Measurements from ENCODE around the gene DNAJC6. TPM values are rescaled to one million over a fixed set of nuclear protein-coding genes. Genes with fewer than 3 reads are reported as not detected.

Gene DNAJC6
- total RNA-seq, 1 experiment from 2014 or later = 6.2 TPM

- Mint-ChIP-seq H3K27me3 (ENCODE audit: insufficient read depth, unreplicated experiment) (no peaks in the 10 kb centered on the region), H3K36me3 (ENCODE audit: insufficient read depth, unreplicated experiment) (peaks cover 4% of the 10 kb centered on the region), H3K27ac (ENCODE audit: unreplicated experiment) (no peak overlapping the region), H3K4me1 (ENCODE audit: low read depth, unreplicated experiment) (no peaks in the 10 kb centered on the region), H3K4me3 (ENCODE audit: unreplicated experiment) (no peak overlapping the region), H3K9me3 (ENCODE audit: unreplicated experiment) (no peaks in the 10 kb centered on the region)
- TF ChIP-seq CTCF (IDR thresholded peaks at IDR 0.05; ENCODE audit: insufficient read depth in 1 of 2, low read depth in 1 of 2, low read length in 1 of 2, severe bottlenecking in 1 of 2, unreplicated experiment in 1 of 2) = no peak
- Histone ChIP-seq H3K4me3 (ENCODE audit: low read depth, low read length) (no peak overlapping the region), H3K36me3 (ENCODE audit: control insufficient read depth, insufficient read depth, low read length) (no peaks in the 10 kb centered on the region), H3K9me3 (no peaks in the 10 kb centered on the region), H3K27me3 (replicated peaks; ENCODE audit: control insufficient read depth, insufficient read depth, low read length) (no peaks in the 10 kb centered on the region), H3K4me1 (no peaks in the 10 kb centered on the region)
- DNase-seq = no peak
- ChIA-PET POLR2A (interaction anchor here (1.1 kb wide), 1 partner anchor 13 kb away, joined by 3 read pairs; no protein-coding TSS in a partner anchor), CTCF (no interaction called here)
- BruUV-seq (replicated peaks) = no TSS peak
- intact Hi-C loops (cut with micrococcal nuclease; ENCODE audit: unreplicated experiment) = loop anchor here (5.0 kb wide), 1 partner anchor 40 kb away; the partner anchor contains the start of gene DNAJC6
Measured at GRCh38 chr1:65267683-65268082, 41.7 kb upstream of the DNAJC6 start.

DNA sequence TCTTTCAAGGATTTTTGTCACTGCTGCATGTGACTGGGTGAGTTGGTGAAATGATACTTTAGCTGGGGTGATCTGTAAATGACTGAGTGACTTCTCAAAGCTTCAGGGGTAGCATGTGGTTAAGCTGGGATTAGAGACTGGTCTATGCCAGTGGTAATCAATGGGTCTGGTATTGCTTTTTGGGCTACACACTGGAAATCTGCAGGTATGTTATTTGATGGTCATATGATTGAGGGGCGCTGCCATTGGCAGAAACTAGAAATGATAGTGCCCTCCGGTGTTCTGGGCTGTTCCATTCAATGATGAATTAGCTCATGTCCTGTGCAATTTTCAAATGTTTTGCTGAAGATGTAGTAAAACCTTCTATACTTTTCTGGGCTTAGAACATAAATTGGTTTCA, 39.7 kb upstream of the DNAJC6 start:
- no peaks in the 10 kb centered on the region for H3K27me3 ChIP-seq (replicated peaks; ENCODE audit: control insufficient read depth, insufficient read depth, low read length)
- no peaks in the 10 kb centered on the region for H3K9me3 ChIP-seq
- CTCF ChIA-PET = no interaction called here
- H3K4me1 Mint-ChIP-seq (ENCODE audit: low read depth, unreplicated experiment) = no peaks in the 10 kb centered on the region
- H3K27ac Mint-ChIP-seq (ENCODE audit: unreplicated experiment) = no peak overlapping the region
- POLR2A ChIA-PET = interaction anchor here (0.5 kb wide), 1 partner anchor 43 kb away, joined by 3 read pairs; no protein-coding TSS in a partner anchor
- H3K4me3 Mint-ChIP-seq (ENCODE audit: unreplicated experiment) = no peak overlapping the region
- peaks cover 4% of the 10 kb centered on the region for H3K36me3 Mint-ChIP-seq (ENCODE audit: insufficient read depth, unreplicated experiment)
- H3K27me3 Mint-ChIP-seq (ENCODE audit: insufficient read depth, unreplicated experiment) = no peaks in the 10 kb centered on the region
- no peaks in the 10 kb centered on the region for H3K9me3 Mint-ChIP-seq (ENCODE audit: unreplicated experiment)
- no peak overlapping the region for H3K4me3 ChIP-seq (ENCODE audit: low read depth, low read length)
- H3K4me1 ChIP-seq = no peaks in the 10 kb centered on the region
- H3K36me3 ChIP-seq (ENCODE audit: control insufficient read depth, insufficient read depth, low read length) = no peaks in the 10 kb centered on the region
- no peak for DNase-seq
- intact Hi-C loops (cut with micrococcal nuclease; ENCODE audit: unreplicated experiment) = loop anchor here (5.0 kb wide), 1 partner anchor 38 kb away; the partner anchor contains the start of gene DNAJC6
- BruUV-seq (replicated peaks) = no TSS peak
- no peak for TF ChIP-seq CTCF (IDR thresholded peaks at IDR 0.05; ENCODE audit: insufficient read depth in 1 of 2, low read depth in 1 of 2, low read length in 1 of 2, severe bottlenecking in 1 of 2, unreplicated experiment in 1 of 2)

DNA sequence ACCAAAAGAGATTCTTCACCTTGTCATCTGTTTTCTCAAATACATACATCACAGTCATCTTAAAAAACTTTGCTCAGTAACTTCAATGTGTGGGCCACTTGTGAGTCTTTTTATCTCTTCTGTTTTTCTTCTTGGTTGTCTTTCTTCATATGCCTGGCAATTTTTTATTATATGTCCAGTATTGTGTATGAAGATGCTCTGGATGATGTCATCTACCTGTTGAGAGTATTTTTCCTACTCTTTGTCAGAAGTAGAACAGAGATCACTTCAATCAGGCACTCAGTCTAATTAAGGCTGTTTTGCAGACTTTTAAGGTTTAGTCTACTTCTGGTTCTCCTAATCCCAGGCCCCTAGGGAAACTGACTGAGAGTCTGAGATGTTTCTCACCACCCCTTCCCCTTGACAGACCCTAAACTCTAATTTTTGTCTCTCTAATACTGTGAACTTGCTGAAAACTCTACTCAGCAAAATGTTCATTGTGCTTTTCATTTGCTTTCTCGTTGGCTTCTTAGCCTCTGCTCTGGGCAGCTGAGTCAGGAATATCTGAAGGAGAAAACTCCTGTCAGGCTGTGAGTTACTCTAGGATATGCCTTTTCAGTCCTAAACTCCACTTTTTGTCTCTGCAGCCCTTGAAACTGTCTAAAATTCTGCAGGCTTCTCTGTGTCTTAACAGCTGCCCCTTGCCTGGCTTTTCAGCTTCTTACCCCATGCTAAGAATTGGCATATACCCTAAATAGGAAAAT, 33.0 kb upstream of the DNAJC6 start:
- POLR2A ChIA-PET = no interaction called here
- no peak for TF ChIP-seq CTCF (IDR thresholded peaks at IDR 0.05; ENCODE audit: insufficient read depth in 1 of 2, low read depth in 1 of 2, low read length in 1 of 2, severe bottlenecking in 1 of 2, unreplicated experiment in 1 of 2)
- CTCF ChIA-PET = no interaction called here
- Histone ChIP-seq H3K36me3 (ENCODE audit: control insufficient read depth, insufficient read depth, low read length) (no peaks in the 10 kb centered on the region), H3K4me1 (no peaks in the 10 kb centered on the region), H3K4me3 (ENCODE audit: low read depth, low read length) (no peak overlapping the region), H3K27me3 (replicated peaks; ENCODE audit: control insufficient read depth, insufficient read depth, low read length) (no peaks in the 10 kb centered on the region), H3K9me3 (no peaks in the 10 kb centered on the region)
- intact Hi-C loops (cut with micrococcal nuclease; ENCODE audit: unreplicated experiment) = no loop called here
- no peak overlapping the region for H3K27ac Mint-ChIP-seq (ENCODE audit: unreplicated experiment)
- no peaks in the 10 kb centered on the region for H3K27me3 Mint-ChIP-seq (ENCODE audit: insufficient read depth, unreplicated experiment)
- H3K4me3 Mint-ChIP-seq (ENCODE audit: unreplicated experiment) = no peak overlapping the region
- BruUV-seq (replicated peaks) = no TSS peak
- no peak for DNase-seq
- peaks cover 7% of the 10 kb centered on the region for H3K4me1 Mint-ChIP-seq (ENCODE audit: low read depth, unreplicated experiment)
- H3K9me3 Mint-ChIP-seq (ENCODE audit: unreplicated experiment) = no peaks in the 10 kb centered on the region
- no peaks in the 10 kb centered on the region for H3K36me3 Mint-ChIP-seq (ENCODE audit: insufficient read depth, unreplicated experiment)

All from Caco-2 (cell line).